ENCODE data around the gene NSMCE3.

Gene NSMCE3

GRCh38 chr15:29220852-29221251 lies 48.8 kb downstream of the NSMCE3 start:
- no peak for DNase-seq (ENCODE audit: low read depth)

- no peak for DNase-seq (ENCODE audit: low read depth)
These were observed 52.7 kb downstream of the NSMCE3 start for GRCh38 chr15:29216955-29217354.

Data from activated T-cell treated with anti-CD3 and anti-CD28 coated beads for 48 hours (primary cell).